A549 (cell line): Measurements from ENCODE around the gene GPR62. TPM values are rescaled to one million over a fixed set of nuclear protein-coding genes. Genes with fewer than 3 reads are reported as not detected.

Experiments
- ATAC-seq, 2 experiments: fragments of 200-7000 bp in 1 of 2; fragments of >200 bp in 1 of 2; cut with Nextera tagmentation in 1 of 2; cut with Tn5 transposase in 1 of 2; 3 replicates each; pipeline versions ENCODE4 v1.8.0 to v1.9.1; 2018 to 2020; ENCODE audit warnings: mild to moderate bottlenecking in 1 of 2, moderate library complexity in 1 of 2
- CTCF ChIA-PET: fragments of 300-600 bp; sonication (Branson Sonifier 250); formaldehyde crosslinking; extraction: SDS; loops from one replicate; lab custom pipeline; 2021; ENCODE audit warnings: antibody characterized with exemption, inconsistent platforms; lab: Yijun Ruan, JAX
- POLR2A ChIA-PET: fragments of 350-600 bp; formaldehyde crosslinking; extraction: SDS; loops from one replicate; lab custom pipeline; 2021; ENCODE audit warnings: antibody characterized with exemption, inconsistent platforms; lab: Yijun Ruan, JAX
- DNase-seq, 2 experiments: peaks; one replicate each; pipeline versions ENCODE4 v3.0.0 to v3.0.0-alpha.2; 2011 to 2016; ENCODE audit warnings: low read depth in 1 of 2, low spot score in 1 of 2
- FAIRE-seq: peaks from 2 replicates; lab custom pipeline; 2011; peaks lifted over from hg19 to GRCh38; lab: Jason Lieb, UNC
- H3K27ac ChIP-seq, 2 experiments: fragments of >200 bp; sonication (Bioruptor Twin); formaldehyde crosslinking; 3 replicates each; pipeline ENCODE4 v1.5.1; 2016 to 2017
- H3K4me1 ChIP-seq: fragments of >200 bp; sonication (Bioruptor Twin); formaldehyde crosslinking; 3 replicates; pipeline ENCODE4 v1.6.1; 2016
- H3K4me2 ChIP-seq: fragments of >200 bp; sonication (Bioruptor Twin); formaldehyde crosslinking; 3 replicates; pipeline ENCODE4 v1.6.1; 2016
- H3K4me3 ChIP-seq: fragments of >200 bp; sonication (Bioruptor Twin); formaldehyde crosslinking; 3 replicates; pipeline ENCODE4 v1.5.1; 2016
- H3K9me3 ChIP-seq: fragments of >200 bp; sonication (Bioruptor Twin); formaldehyde crosslinking; 3 replicates; pipeline ENCODE4 v1.6.1; 2016
- BHLHE40 ChIP-seq: IDR thresholded peaks from 2 replicates; pipeline ENCODE4 v1.6.1; 2012; ENCODE audit warnings: low read depth, low read length, inconsistent platforms
- CBX2 ChIP-seq: fragments of 200-600 bp; sonication (generic); IDR thresholded peaks from 2 replicates; pipeline ENCODE4 v1.6.1; 2016; ENCODE audit warnings: low read depth, mild to moderate bottlenecking, borderline replicate concordance
- CEBPB ChIP-seq, 2 experiments: fragments of >200 bp in 1 of 2; sonication (Bioruptor Twin) in 1 of 2; formaldehyde crosslinking in 1 of 2; IDR thresholded peaks; 2 replicates each; pipeline ENCODE4 v1.6.1; 2012 to 2016
- EHMT2 ChIP-seq: fragments of 200-600 bp; sonication (generic); IDR thresholded peaks from 2 replicates; pipeline ENCODE4 v1.6.1; 2016; ENCODE audit warnings: antibody characterized with exemption, low read depth, mild to moderate bottlenecking, moderate library complexity
- EP300 ChIP-seq, 2 experiments: fragments of >200 bp; sonication (Bioruptor Twin); formaldehyde crosslinking; IDR thresholded peaks; 2 replicates in 1 of 2; 3 replicates in 1 of 2; pipeline ENCODE4 v1.6.1; 2016 to 2017
- GATA3 ChIP-seq: IDR thresholded peaks from 2 replicates; pipeline ENCODE4 v1.6.1; 2012; ENCODE audit warnings: borderline replicate concordance
- HEYL ChIP-seq: fragments of 250-450 bp; sonication (Bioruptor Pico); IDR thresholded peaks from 2 replicates; pipeline ENCODE4 v1.8.0; 2021; ENCODE audit warnings: mild to moderate bottlenecking, moderate library complexity
- JUN ChIP-seq, 2 experiments: fragments of >200 bp; sonication (Bioruptor Twin); formaldehyde crosslinking; IDR thresholded peaks; 2 replicates in 1 of 2; 3 replicates in 1 of 2; pipeline ENCODE4 v1.6.1; 2016 to 2017
- JUNB ChIP-seq: fragments of >200 bp; sonication (Bioruptor Twin); formaldehyde crosslinking; IDR thresholded peaks from 2 replicates; pipeline ENCODE4 v1.6.1; 2016
- MAZ ChIP-seq: fragments of 150-350 bp; IDR thresholded peaks from 2 replicates; pipeline ENCODE4 v1.6.1; 2014; ENCODE audit warnings: antibody characterized with exemption, low read depth, low read length, borderline replicate concordance
- NFE2L2 ChIP-seq: fragments of 150-350 bp; conservative IDR thresholded peaks from 2 replicates; pipeline ENCODE4 v1.6.1; 2014; ENCODE audit warnings: low read length
- NPAS2 ChIP-seq: fragments of 250-450 bp; sonication (Bioruptor Pico); IDR thresholded peaks from 2 replicates; pipeline ENCODE4 v1.8.0; 2022; ENCODE audit warnings: mild to moderate bottlenecking, moderate library complexity, borderline replicate concordance
- NR3C1 ChIP-seq: fragments of >200 bp; sonication (Bioruptor Twin); formaldehyde crosslinking; IDR thresholded peaks from 3 replicates; pipeline ENCODE4 v1.6.1; 2017
- PHF8 ChIP-seq: fragments of 200-600 bp; sonication (generic); IDR thresholded peaks from 2 replicates; pipeline ENCODE4 v1.6.1; 2016; ENCODE audit warnings: low read depth, mild to moderate bottlenecking, antibody characterized with exemption, moderate library complexity, borderline replicate concordance
- POLR2A ChIP-seq: IDR thresholded peaks from 2 replicates; pipeline ENCODE4 v1.6.1; 2012; ENCODE audit warnings: mild to moderate bottlenecking, low read length
- POLR2AphosphoS2 ChIP-seq: conservative IDR thresholded peaks from 2 replicates; pipeline ENCODE4 v1.6.1; 2012; ENCODE audit warnings: low read length, improper control_type of control experiment, inconsistent platforms
- RARB ChIP-seq: fragments of 250-450 bp; sonication (Bioruptor Pico); IDR thresholded peaks from 2 replicates; pipeline ENCODE4 v1.8.0; 2021; ENCODE audit warnings: mild to moderate bottlenecking, moderate library complexity
- RCOR1 ChIP-seq: fragments of 150-350 bp; IDR thresholded peaks from 2 replicates; pipeline ENCODE4 v1.6.1; 2014; ENCODE audit warnings: antibody characterized with exemption, low read length, low read depth
- RFX5 ChIP-seq: fragments of 450-650 bp; IDR thresholded peaks from 2 replicates; pipeline ENCODE4 v1.7.1; 2014; ENCODE audit warnings: antibody characterized with exemption, mild to moderate bottlenecking, moderate library complexity
- RNF2 ChIP-seq: fragments of 200-600 bp; sonication (generic); IDR thresholded peaks from 2 replicates; pipeline ENCODE4 v1.6.1; 2016; ENCODE audit warnings: low read depth, mild to moderate bottlenecking, antibody characterized with exemption, moderate library complexity, borderline replicate concordance
- SREBF2 ChIP-seq: fragments of 450-650 bp; IDR thresholded peaks from 2 replicates; pipeline ENCODE4 v1.6.1; 2014; ENCODE audit warnings: mild to moderate bottlenecking, moderate library complexity
- ZFP36 ChIP-seq: fragments of 450-650 bp; IDR thresholded peaks from 2 replicates; pipeline ENCODE4 v1.6.1; 2014; ENCODE audit warnings: borderline replicate concordance; ENCODE audit not compliant: partially characterized antibody
- ZSCAN20 ChIP-seq: fragments of 250-450 bp; sonication (Bioruptor Pico); IDR thresholded peaks from 2 replicates; pipeline ENCODE4 v1.8.0; 2022; ENCODE audit warnings: mild to moderate bottlenecking, moderate library complexity
- WGBS: methylation state at CpG from one replicate; pipeline ENCODE4 v1.1.6; 2017; ENCODE audit errors: missing lambda C conversion rate; 5-methylcytosine and 5-hydroxymethylcytosine counted together
- polyA plus RNA-seq, 4 experiments: library from polyadenylated mRNA; depleted of rRNA in 3 of 4; stranded (reverse); fragments of >200 nt; fragmentation: RNase III in 1 of 4; extraction: RNeasy Plus Mini Kit Qiagen cat#74134 plus additional on column Dnase treatment in 1 of 4; gene quantifications; 2 replicates in 3 of 4; 3 replicates in 1 of 4; pipeline ENCODE4 v1.2.3, GENCODE V29; 2011 to 2017
- TF ChIP-seq, protein P1 (sequence below): fragments of 250-450 bp; sonication (Bioruptor Pico); IDR thresholded peaks from 2 replicates; pipeline ENCODE4 v1.5.0; 2020; ENCODE audit warnings: low read depth, mild to moderate bottlenecking, moderate library complexity
- TF ChIP-seq, protein P2 (sequence below): IDR thresholded peaks from 2 replicates; pipeline ENCODE4 v1.6.1; 2012
- TF ChIP-seq, protein P3 (sequence below): fragments of 200-600 bp; sonication (generic); IDR thresholded peaks from 2 replicates; pipeline ENCODE4 v1.6.1; 2016; ENCODE audit warnings: antibody characterized with exemption, mild to moderate bottlenecking, moderate library complexity
- TF ChIP-seq, protein P4 (sequence below): IDR thresholded peaks from 2 replicates; pipeline ENCODE4 v1.6.1; 2012; ENCODE audit warnings: low read depth, borderline replicate concordance

Gene GPR62
- polyA plus RNA-seq, 2 of the 4 experiments (the other 2 are of a cell fraction): 0.05 TPM; not detected in 1

DNA sequence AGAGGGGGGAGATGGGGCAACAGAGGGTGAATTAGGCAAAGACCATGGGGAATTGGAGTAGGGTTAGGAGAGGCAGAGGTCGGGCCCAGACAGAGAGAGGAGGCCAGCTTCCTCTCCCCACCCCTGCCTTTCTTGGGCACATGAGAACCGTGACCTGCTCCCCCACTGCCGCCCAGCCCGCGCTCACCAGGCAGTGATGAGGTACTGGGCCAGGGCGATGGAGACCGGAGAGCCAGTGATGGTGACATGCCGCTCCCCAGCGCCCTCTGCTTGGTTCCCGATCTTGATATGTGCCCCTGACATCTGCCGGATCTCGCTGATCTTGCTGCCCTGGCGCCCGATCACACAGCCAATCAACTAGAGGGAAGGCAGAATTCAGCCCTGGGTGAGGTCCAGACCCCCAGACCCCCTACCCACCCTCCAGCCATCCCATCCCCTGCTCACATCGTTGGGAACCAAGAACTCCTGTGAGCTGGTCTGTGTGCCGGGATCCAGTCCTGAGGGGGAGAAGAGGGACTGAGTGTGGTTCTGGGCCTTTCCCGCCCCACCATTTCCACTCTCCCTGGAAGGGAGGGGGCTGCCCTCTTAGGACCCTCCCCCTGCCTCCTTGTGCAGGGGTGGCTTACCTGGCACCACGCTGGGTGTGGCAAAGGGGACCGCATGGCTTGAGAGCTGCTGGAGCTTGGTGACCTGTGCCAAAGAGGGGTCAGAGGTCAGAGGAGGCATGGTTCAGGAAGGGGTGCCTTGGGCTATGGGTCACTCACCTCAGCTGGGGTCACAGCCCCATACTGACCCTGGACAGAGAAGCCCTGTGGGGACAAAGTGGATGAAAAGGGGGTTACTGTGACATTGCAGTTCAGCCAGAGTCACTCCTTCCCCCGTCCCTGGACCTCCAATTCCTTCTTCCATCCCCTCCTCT, 3.7 kb downstream of the GPR62 start:
- H3K4me2 ChIP-seq: no peak overlapping the region
- CTCF ChIA-PET: interaction anchor here (1.0 to 2.9 kb wide), 3 partner anchors 8 to 17 kb away, joined by 3 to 13 read pairs (median 3); partner anchors contain the start of genes PARP3, PCBP4 and RRP9

DNA sequence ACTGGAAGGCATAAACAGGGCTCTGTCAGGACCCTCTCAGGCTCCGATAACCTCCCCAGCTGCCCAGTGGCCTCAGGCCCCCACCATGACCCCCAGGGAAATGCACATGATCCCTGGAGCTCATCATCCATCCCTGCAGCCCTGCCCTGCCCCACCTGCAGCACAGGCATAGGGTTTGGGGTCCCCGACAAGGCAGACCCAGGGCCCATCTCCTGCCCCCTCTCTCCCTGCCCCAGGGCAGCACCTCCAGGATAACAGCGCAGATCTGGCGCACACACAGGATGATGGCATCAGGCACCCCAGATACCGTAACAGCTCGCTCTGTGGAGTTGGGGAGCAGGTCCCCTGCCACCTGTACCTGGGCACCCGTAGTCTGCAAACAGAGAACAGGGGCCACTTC, 4.5 kb downstream of the GPR62 start:
- TF ChIP-seq BHLHE40 (no peak), NPAS2 (no peak), POLR2AphosphoS2 (no peak), POLR2A (no peak), EP300 (IDR thresholded peaks at IDR 0.05) (no peak), RFX5 (no peak), HEYL (CRISPR knock-in tag) (no peak), CBX2 (no peak), ZSCAN20 (CRISPR knock-in tag) (no peak), ZFP36 (no peak), SREBF2 (no peak), NFE2L2 (no peak), EHMT2 (no peak)
- TF ChIP-seq, protein P1, sequence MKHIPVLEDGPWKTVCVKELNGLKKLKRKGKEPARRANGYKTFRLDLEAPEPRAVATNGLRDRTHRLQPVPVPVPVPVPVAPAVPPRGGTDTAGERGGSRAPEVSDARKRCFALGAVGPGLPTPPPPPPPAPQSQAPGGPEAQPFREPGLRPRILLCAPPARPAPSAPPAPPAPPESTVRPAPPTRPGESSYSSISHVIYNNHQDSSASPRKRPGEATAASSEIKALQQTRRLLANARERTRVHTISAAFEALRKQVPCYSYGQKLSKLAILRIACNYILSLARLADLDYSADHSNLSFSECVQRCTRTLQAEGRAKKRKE (CRISPR knock-in tag): no peak
- TF ChIP-seq, protein P2, sequence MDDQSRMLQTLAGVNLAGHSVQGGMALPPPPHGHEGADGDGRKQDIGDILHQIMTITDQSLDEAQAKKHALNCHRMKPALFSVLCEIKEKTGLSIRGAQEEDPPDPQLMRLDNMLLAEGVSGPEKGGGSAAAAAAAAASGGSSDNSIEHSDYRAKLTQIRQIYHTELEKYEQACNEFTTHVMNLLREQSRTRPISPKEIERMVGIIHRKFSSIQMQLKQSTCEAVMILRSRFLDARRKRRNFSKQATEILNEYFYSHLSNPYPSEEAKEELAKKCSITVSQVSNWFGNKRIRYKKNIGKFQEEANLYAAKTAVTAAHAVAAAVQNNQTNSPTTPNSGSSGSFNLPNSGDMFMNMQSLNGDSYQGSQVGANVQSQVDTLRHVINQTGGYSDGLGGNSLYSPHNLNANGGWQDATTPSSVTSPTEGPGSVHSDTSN: no peak
- TF ChIP-seq, protein P3, sequence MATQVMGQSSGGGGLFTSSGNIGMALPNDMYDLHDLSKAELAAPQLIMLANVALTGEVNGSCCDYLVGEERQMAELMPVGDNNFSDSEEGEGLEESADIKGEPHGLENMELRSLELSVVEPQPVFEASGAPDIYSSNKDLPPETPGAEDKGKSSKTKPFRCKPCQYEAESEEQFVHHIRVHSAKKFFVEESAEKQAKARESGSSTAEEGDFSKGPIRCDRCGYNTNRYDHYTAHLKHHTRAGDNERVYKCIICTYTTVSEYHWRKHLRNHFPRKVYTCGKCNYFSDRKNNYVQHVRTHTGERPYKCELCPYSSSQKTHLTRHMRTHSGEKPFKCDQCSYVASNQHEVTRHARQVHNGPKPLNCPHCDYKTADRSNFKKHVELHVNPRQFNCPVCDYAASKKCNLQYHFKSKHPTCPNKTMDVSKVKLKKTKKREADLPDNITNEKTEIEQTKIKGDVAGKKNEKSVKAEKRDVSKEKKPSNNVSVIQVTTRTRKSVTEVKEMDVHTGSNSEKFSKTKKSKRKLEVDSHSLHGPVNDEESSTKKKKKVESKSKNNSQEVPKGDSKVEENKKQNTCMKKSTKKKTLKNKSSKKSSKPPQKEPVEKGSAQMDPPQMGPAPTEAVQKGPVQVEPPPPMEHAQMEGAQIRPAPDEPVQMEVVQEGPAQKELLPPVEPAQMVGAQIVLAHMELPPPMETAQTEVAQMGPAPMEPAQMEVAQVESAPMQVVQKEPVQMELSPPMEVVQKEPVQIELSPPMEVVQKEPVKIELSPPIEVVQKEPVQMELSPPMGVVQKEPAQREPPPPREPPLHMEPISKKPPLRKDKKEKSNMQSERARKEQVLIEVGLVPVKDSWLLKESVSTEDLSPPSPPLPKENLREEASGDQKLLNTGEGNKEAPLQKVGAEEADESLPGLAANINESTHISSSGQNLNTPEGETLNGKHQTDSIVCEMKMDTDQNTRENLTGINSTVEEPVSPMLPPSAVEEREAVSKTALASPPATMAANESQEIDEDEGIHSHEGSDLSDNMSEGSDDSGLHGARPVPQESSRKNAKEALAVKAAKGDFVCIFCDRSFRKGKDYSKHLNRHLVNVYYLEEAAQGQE: no peak
- ChIA-PET CTCF (interaction anchor here (1.0 kb wide), 1 partner anchor 18 kb away, joined by 3 read pairs; the partner anchor contains the start of gene RRP9), POLR2A (no interaction called here)
- FAIRE-seq (no peak), ATAC-seq (no peak), DNase-seq (no peak)
- Histone ChIP-seq H3K27ac (no peak overlapping the region), H3K4me2 (no peak overlapping the region), H3K4me1 (no peaks in the 10 kb centered on the region), H3K9me3 (no peaks in the 10 kb centered on the region), H3K4me3 (no peak overlapping the region)
- WGBS: 100% methylated on average over 3 of the region's 7 CpGs

More for the DNA sequence above, 3.7 kb downstream of the GPR62 start:
- Histone ChIP-seq H3K9me3 (no peaks in the 10 kb centered on the region), H3K27ac (no peak overlapping the region)
- no peak for TF ChIP-seq CEBPB (IDR thresholded peaks at IDR 0.05)
- TF ChIP-seq, protein P1 (CRISPR knock-in tag): no peak
- no peak for TF ChIP-seq RCOR1
- TF ChIP-seq, protein P4, sequence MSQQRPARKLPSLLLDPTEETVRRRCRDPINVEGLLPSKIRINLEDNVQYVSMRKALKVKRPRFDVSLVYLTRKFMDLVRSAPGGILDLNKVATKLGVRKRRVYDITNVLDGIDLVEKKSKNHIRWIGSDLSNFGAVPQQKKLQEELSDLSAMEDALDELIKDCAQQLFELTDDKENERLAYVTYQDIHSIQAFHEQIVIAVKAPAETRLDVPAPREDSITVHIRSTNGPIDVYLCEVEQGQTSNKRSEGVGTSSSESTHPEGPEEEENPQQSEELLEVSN: no peak
- no peak for TF ChIP-seq ZFP36
- no peak for TF ChIP-seq POLR2AphosphoS2
- no peak for TF ChIP-seq MAZ
- no peak for TF ChIP-seq JUNB
- no peak for TF ChIP-seq RNF2
- no peak for TF ChIP-seq RARB (CRISPR knock-in tag)
- TF ChIP-seq NR3C1: no peak
- no peak for TF ChIP-seq POLR2A
- TF ChIP-seq PHF8: no peak
- TF ChIP-seq GATA3: no peak
- TF ChIP-seq EHMT2: no peak
- no peak for TF ChIP-seq JUN (IDR thresholded peaks at IDR 0.05)
- TF ChIP-seq, all 56 proteins: peak for 0
- DNase-seq: no peak
- no peaks in the 10 kb centered on the region for H3K4me1 ChIP-seq
- no peak for FAIRE-seq
- no peak for ATAC-seq
- H3K4me3 ChIP-seq: no peak overlapping the region
- POLR2A ChIA-PET: no interaction called here
- 91% methylated on average over 12 of the region's 20 CpGs for WGBS
